OCI-LY1 (cell line): ENCODE data around the gene HYDIN.

Experiments
- H2AFZ ChIP-seq: fragments of 200-600 bp; sonication (generic), shearing (Covaris generic); 2 replicates; pipeline ENCODE4 v1.6.0; 2014; ENCODE audit warnings: antibody characterized with exemption, mild to moderate bottlenecking, low read length
- H3F3A ChIP-seq: fragments of 200-600 bp; sonication (generic), shearing (Covaris generic); 2 replicates; pipeline ENCODE4 v1.6.0; 2014; ENCODE audit warnings: mild to moderate bottlenecking, antibody characterized with exemption, low read length, moderate library complexity; ENCODE audit not compliant: insufficient read depth
- H3K27ac ChIP-seq: fragments of 200-600 bp; sonication (generic); 2 replicates; pipeline ENCODE4 v1.5.1; 2014; ENCODE audit warnings: low read length, mixed run types, mild to moderate bottlenecking, low read depth; ENCODE audit not compliant: poor library complexity, severe bottlenecking
- H3K27me3 ChIP-seq: fragments of 200-600 bp; sonication (generic); 2 replicates; pipeline ENCODE4 v1.6.0; 2014; ENCODE audit warnings: antibody characterized with exemption, mild to moderate bottlenecking, low read length, moderate library complexity; ENCODE audit not compliant: insufficient read depth
- H3K36me3 ChIP-seq: fragments of 200-600 bp; sonication (generic); 2 replicates; pipeline ENCODE4 v1.6.1; 2014; ENCODE audit warnings: mild to moderate bottlenecking, antibody characterized with exemption, low read length, moderate library complexity, mixed read lengths; ENCODE audit not compliant: insufficient read depth
- H3K4me1 ChIP-seq: fragments of 200-600 bp; sonication (generic); 2 replicates; pipeline ENCODE4 v1.5.1; 2014; ENCODE audit warnings: mild to moderate bottlenecking, low read length, moderate library complexity; ENCODE audit not compliant: insufficient read depth, severe bottlenecking
- H3K4me2 ChIP-seq: fragments of 200-600 bp; sonication (generic), shearing (Covaris generic); 2 replicates; pipeline ENCODE4 v1.6.1; 2014; ENCODE audit warnings: low read length
- H3K4me3 ChIP-seq: fragments of 200-600 bp; sonication (generic); 2 replicates; pipeline ENCODE4 v1.5.1; 2014; ENCODE audit warnings: low read length, low read depth, mild to moderate bottlenecking, mixed read lengths; ENCODE audit not compliant: poor library complexity, severe bottlenecking
- H3K79me2 ChIP-seq: fragments of 200-600 bp; shearing (Covaris generic); 2 replicates; pipeline ENCODE4 v1.6.1; 2016; ENCODE audit warnings: mixed run types, low read length, mixed read lengths; ENCODE audit not compliant: insufficient read depth
- H3K9ac ChIP-seq: fragments of 200-600 bp; sonication (generic), shearing (Covaris generic); 2 replicates; pipeline ENCODE4 v1.6.1; 2014; ENCODE audit warnings: mild to moderate bottlenecking, low read length, mixed read lengths
- H3K9me2 ChIP-seq: fragments of 200-600 bp; sonication (generic), shearing (Covaris generic); 2 replicates; pipeline ENCODE4 v1.6.1; 2014; ENCODE audit warnings: low read depth, mild to moderate bottlenecking, low read length, mixed read lengths
- H3K9me3 ChIP-seq: fragments of 200-600 bp; shearing (Covaris generic); 2 replicates; pipeline ENCODE4 v1.6.1; 2014; ENCODE audit warnings: low read length, mixed read lengths
- H4K20me1 ChIP-seq: fragments of 200-600 bp; sonication (generic), shearing (Covaris generic); 2 replicates; pipeline ENCODE4 v1.6.0; 2016; ENCODE audit warnings: mild to moderate bottlenecking, low read length; ENCODE audit not compliant: insufficient read depth
- CTCF ChIP-seq: fragments of 200-600 bp; sonication (generic), shearing (Covaris generic); IDR thresholded peaks from 2 replicates; pipeline ENCODE4 v1.5.1; 2017; ENCODE audit warnings: mild to moderate bottlenecking, antibody characterized with exemption, low read length, moderate library complexity, mixed read lengths
- EZH2 ChIP-seq: fragments of 200-600 bp; sonication (generic), shearing (Covaris generic); IDR thresholded peaks from 2 replicates; pipeline ENCODE4 v1.8.0; 2017; ENCODE audit warnings: borderline replicate concordance, mixed run types, mild to moderate bottlenecking, antibody characterized with exemption, low read length, moderate library complexity, mixed read lengths

The HYDIN gene

DNA sequence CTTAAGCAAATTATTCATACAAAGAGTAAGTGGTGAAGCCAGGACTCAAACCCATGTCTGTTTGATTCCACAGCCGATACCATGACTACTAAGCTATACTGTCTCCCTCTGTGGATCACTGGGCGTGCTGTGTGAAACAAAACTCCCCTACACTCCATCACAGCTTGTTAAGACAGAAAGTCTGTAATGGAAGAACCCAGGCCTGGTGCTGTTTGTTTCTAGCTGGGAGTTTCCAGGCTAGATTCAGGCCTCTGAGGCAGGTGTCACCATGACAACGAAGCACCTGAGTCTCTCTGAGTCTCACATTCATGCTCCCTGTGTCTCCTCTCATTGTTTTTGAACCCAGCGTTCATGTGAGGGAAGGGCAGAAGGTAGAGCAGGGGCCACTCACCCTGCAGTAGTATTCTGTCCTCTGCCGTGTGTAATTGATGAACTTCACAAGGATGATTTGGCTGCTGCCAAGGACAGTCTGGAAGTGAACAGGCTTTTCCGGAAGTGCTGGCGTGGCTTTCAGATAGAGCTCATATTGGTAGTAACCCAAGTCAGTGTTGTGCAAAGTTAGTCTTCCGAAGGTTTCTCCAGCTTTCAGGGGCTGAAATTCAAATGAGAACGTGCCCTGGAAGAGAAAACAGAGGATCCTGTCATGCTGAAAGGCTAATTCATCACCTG, 421.0 kb downstream of the HYDIN start:
- H3K9me2 ChIP-seq = no peaks in the 10 kb centered on the region
- peaks cover 9% of the 10 kb centered on the region for H3K4me1 ChIP-seq
- H3K27me3 ChIP-seq = no peaks in the 10 kb centered on the region
- no peak overlapping the region for H3K4me3 ChIP-seq
- H2AFZ ChIP-seq = no peak overlapping the region
- no peaks in the 10 kb centered on the region for H4K20me1 ChIP-seq
- no peaks in the 10 kb centered on the region for H3K9me3 ChIP-seq
- H3K36me3 ChIP-seq = no peaks in the 10 kb centered on the region
- H3K79me2 ChIP-seq = no peaks in the 10 kb centered on the region
- H3K27ac ChIP-seq = no peak overlapping the region
- no peaks in the 10 kb centered on the region for H3F3A ChIP-seq
- no peak overlapping the region for H3K9ac ChIP-seq
- H3K4me2 ChIP-seq = no peak overlapping the region
- TF ChIP-seq CTCF = no peak
- TF ChIP-seq EZH2 = no peak

DNA sequence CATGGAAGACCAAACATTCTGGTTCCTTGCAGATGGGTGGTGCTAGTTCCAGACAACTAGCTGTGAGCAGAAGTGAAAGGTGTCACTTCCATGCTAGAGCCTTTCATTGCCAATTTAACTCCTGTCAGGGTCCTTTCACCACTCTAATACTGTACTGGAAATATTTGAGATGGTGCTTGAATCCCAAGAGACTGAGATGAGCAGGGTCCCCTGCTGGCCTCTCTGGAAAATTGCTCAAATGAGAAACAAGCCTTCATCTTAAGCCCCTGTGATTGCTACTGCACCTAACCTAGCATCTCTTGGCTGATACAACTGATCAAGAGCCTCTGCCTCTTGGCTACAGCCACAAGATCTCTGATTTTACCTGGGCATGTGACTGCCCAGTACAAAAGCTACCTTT, 422.2 kb downstream of the HYDIN start:
- no peak for TF ChIP-seq CTCF
- TF ChIP-seq EZH2 = no peak
- Histone ChIP-seq H3K79me2 (no peaks in the 10 kb centered on the region), H2AFZ (no peak overlapping the region), H3K4me2 (no peak overlapping the region), H3K4me1 (peaks cover 9% of the 10 kb centered on the region), H3K27me3 (no peaks in the 10 kb centered on the region), H3K9me3 (no peaks in the 10 kb centered on the region), H3K36me3 (no peaks in the 10 kb centered on the region), H3F3A (no peaks in the 10 kb centered on the region), H4K20me1 (no peaks in the 10 kb centered on the region), H3K9me2 (no peaks in the 10 kb centered on the region), H3K9ac (no peak overlapping the region), H3K27ac (no peak overlapping the region), H3K4me3 (no peak overlapping the region)

- no peaks in the 10 kb centered on the region for H3K27me3 ChIP-seq
- no peak overlapping the region for H3K27ac ChIP-seq
- no peak overlapping the region for H3K4me2 ChIP-seq
Measured at GRCh38 chr16:70805787-70806186, 424.7 kb downstream of the HYDIN start.

More at GRCh38 chr16:70805787-70806186, 424.7 kb downstream of the HYDIN start:
- Histone ChIP-seq H3K9me3 (no peaks in the 10 kb centered on the region), H2AFZ (no peak overlapping the region), H3K9ac (no peak overlapping the region), H3K79me2 (no peaks in the 10 kb centered on the region), H3K36me3 (no peaks in the 10 kb centered on the region), H3K9me2 (no peaks in the 10 kb centered on the region), H3K4me3 (no peak overlapping the region), H3K4me1 (peaks cover 13% of the 10 kb centered on the region), H3F3A (no peaks in the 10 kb centered on the region), H4K20me1 (no peaks in the 10 kb centered on the region)
- no peak for TF ChIP-seq EZH2
- TF ChIP-seq CTCF = no peak
